Panc1 (cell line): ENCODE measurements around the gene TAF7. TPM values are rescaled to one million over a fixed set of nuclear protein-coding genes. Genes with fewer than 3 reads are reported as not detected.

Source experiments
- ATAC-seq: fragments of 200-7000 bp; cut with Tn5 transposase; 2 replicates; pipeline ENCODE4 v1.9.1; 2020; ENCODE audit warnings: mild to moderate bottlenecking, moderate library complexity
- BruUV-seq: library from RNA; stranded (reverse); fragments of 400-500 nt; replicated peaks from 2 replicates; lab custom pipeline; 2021; lab: Mats Ljungman, UMichigan
- CTCF ChIA-PET: fragments of 300-600 bp; sonication (Branson Sonifier 250); formaldehyde crosslinking; loops from one replicate; lab custom pipeline; 2022; ENCODE audit warnings: antibody characterized with exemption; lab: Charles Lee
- POLR2A ChIA-PET: fragments of 300-600 bp; sonication (Branson Sonifier 250); formaldehyde crosslinking; loops from one replicate; lab custom pipeline; 2022; ENCODE audit warnings: antibody characterized with exemption; lab: Charles Lee
- DNase-seq: peaks from one replicate; pipeline ENCODE4 v3.0.0-alpha.2; 2010; ENCODE audit warnings: low read depth, low spot score
- H3K27ac ChIP-seq: 2 replicates; pipeline ENCODE4 v1.5.1; 2011; ENCODE audit warnings: mild to moderate bottlenecking, low read length, inconsistent platforms
- H3K27me3 ChIP-seq: fragments of 200-500 bp; sonication (Bioruptor generic); 2 replicates; pipeline ENCODE4 v1.6.0; 2014; ENCODE audit warnings: low read length, inconsistent platforms; ENCODE audit not compliant: control insufficient read depth, insufficient read depth
- H3K36me3 ChIP-seq: fragments of 200-500 bp; sonication (Bioruptor generic); 2 replicates; pipeline ENCODE4 v1.5.1; 2014; ENCODE audit warnings: inconsistent platforms, mild to moderate bottlenecking, low read length, moderate library complexity; ENCODE audit not compliant: control insufficient read depth, insufficient read depth
- H3K4me1 ChIP-seq: 2 replicates; pipeline ENCODE4 v1.5.1; 2011; ENCODE audit warnings: inconsistent platforms, mild to moderate bottlenecking, low read length, moderate library complexity; ENCODE audit not compliant: control insufficient read depth, insufficient read depth
- H3K4me3 ChIP-seq, 2 experiments: 2 replicates each; pipeline ENCODE4 v1.5.1; 2011 to 2012; ENCODE audit warnings: low read depth in 2 of 2, low read length in 2 of 2, mild to moderate bottlenecking in 2 of 2, inconsistent platforms in 1 of 2, moderate library complexity in 1 of 2
- H3K9me3 ChIP-seq: fragments of 200-500 bp; sonication (Bioruptor generic); 2 replicates; pipeline ENCODE4 v1.5.1; 2014; ENCODE audit warnings: low read depth, mild to moderate bottlenecking, inconsistent platforms, low read length, moderate library complexity; ENCODE audit not compliant: control insufficient read depth, insufficient read depth
- POLR2AphosphoS5 ChIP-seq: IDR thresholded peaks from 2 replicates; pipeline ENCODE4 v1.6.1; 2012; ENCODE audit warnings: mild to moderate bottlenecking, low read depth, low read length, moderate library complexity
- SIN3A ChIP-seq: IDR thresholded peaks from 2 replicates; pipeline ENCODE4 v1.6.1; 2012; ENCODE audit warnings: low read depth, mild to moderate bottlenecking, low read length, moderate library complexity, borderline replicate concordance; ENCODE audit not compliant: insufficient read depth
- TCF7L2 ChIP-seq: IDR thresholded peaks from 2 replicates; pipeline ENCODE4 v1.6.1; 2011; ENCODE audit warnings: mild to moderate bottlenecking, low read depth, low read length, inconsistent platforms
- in situ Hi-C: cut with HindIII; loops from 2 replicates; pipeline ENCODE4 v1.10.0; 2016; ENCODE audit warnings: low sequenced_read_pairs, low pct_unique_long_range_greater_than_20kb
- intact Hi-C: fragments of 100-400 bp; cut with micrococcal nuclease; formaldehyde crosslinking; loops from one replicate; pipeline ENCODE4 v1.10.0; 2022; ENCODE audit not compliant: unreplicated experiment
- total RNA-seq: library from RNA; stranded (reverse); gene quantifications from one replicate; pipeline ENCODE4 v1.2.1, GENCODE V29; 2021; ENCODE audit not compliant: unreplicated experiment
- TF ChIP-seq, protein P1 (sequence below), 2 experiments: IDR thresholded peaks; 2 replicates each; pipeline ENCODE4 v1.6.1; 2011 to 2012; ENCODE audit warnings: low read depth in 2 of 2, control low read depth in 1 of 2, low read length in 1 of 2, mild to moderate bottlenecking in 1 of 2, moderate library complexity in 1 of 2; ENCODE audit not compliant: insufficient read depth in 1 of 2
- TF ChIP-seq, protein P2 (sequence below): fragments of 450-650 bp; IDR thresholded peaks from 2 replicates; pipeline ENCODE4 v1.5.1; 2017; ENCODE audit warnings: mild to moderate bottlenecking

TAF7 gene
- total RNA-seq, 1 experiment from 2014 or later = 71.0 TPM

DNA sequence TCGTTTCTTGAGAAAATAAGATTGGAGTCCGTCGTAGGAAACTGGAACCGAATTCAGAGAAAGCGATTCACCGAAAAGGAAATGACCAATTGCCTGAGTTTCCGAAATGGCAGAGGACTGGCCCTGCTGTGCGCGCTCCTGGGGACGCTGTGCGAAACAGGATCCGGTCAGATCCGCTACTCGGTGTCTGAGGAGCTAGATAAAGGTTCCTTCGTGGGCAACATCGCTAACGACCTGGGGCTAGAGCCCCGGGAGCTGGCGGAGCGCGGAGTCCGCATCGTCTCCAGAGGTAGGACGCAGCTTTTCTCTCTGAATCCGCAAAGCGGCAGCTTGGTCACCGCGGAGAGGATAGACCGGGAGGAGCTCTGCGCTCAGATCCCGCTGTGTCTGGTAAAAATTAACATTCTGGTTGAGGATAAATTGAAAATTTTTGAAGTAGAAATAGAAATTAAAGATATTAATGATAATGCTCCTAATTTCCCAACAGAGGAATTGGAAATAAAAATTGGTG is 23.4 kb upstream of the TAF7 start:
- H3K9me3 ChIP-seq = no peaks in the 10 kb centered on the region; the same call in 1 of the 2 replicates
- ATAC-seq (no peak), DNase-seq (no peak)
- in situ Hi-C loops = loop anchor here (25.0 kb wide), 1 partner anchor 157 kb away; the partner anchor contains the start of genes PCDHB10, PCDHB11, PCDHB16 and PCDHB8
- H3K36me3 ChIP-seq = no peaks in the 10 kb centered on the region
- BruUV-seq = no TSS peak
- POLR2A ChIA-PET = interaction anchor here (0.5 to 0.7 kb wide), 2 partner anchors 9 to 13 kb away, joined by 3 to 9 read pairs; partner anchors contain the start of gene PCDHGA1
- H3K4me3 ChIP-seq = no peak overlapping the region
- H3K27me3 ChIP-seq = no peaks in the 10 kb centered on the region; the same call in 1 of the 2 replicates
- H3K4me1 ChIP-seq = no peaks in the 10 kb centered on the region
- TF ChIP-seq SIN3A (no peak), POLR2AphosphoS5 (no peak), TCF7L2 (no peak)
- TF ChIP-seq, protein P1, sequence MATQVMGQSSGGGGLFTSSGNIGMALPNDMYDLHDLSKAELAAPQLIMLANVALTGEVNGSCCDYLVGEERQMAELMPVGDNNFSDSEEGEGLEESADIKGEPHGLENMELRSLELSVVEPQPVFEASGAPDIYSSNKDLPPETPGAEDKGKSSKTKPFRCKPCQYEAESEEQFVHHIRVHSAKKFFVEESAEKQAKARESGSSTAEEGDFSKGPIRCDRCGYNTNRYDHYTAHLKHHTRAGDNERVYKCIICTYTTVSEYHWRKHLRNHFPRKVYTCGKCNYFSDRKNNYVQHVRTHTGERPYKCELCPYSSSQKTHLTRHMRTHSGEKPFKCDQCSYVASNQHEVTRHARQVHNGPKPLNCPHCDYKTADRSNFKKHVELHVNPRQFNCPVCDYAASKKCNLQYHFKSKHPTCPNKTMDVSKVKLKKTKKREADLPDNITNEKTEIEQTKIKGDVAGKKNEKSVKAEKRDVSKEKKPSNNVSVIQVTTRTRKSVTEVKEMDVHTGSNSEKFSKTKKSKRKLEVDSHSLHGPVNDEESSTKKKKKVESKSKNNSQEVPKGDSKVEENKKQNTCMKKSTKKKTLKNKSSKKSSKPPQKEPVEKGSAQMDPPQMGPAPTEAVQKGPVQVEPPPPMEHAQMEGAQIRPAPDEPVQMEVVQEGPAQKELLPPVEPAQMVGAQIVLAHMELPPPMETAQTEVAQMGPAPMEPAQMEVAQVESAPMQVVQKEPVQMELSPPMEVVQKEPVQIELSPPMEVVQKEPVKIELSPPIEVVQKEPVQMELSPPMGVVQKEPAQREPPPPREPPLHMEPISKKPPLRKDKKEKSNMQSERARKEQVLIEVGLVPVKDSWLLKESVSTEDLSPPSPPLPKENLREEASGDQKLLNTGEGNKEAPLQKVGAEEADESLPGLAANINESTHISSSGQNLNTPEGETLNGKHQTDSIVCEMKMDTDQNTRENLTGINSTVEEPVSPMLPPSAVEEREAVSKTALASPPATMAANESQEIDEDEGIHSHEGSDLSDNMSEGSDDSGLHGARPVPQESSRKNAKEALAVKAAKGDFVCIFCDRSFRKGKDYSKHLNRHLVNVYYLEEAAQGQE (IDR thresholded peaks at IDR 0.05; ENCODE audit: insufficient read depth in 1 of 2, low read depth in 2 of 2, low read length in 1 of 2) = no peak
- TF ChIP-seq, protein P2, sequence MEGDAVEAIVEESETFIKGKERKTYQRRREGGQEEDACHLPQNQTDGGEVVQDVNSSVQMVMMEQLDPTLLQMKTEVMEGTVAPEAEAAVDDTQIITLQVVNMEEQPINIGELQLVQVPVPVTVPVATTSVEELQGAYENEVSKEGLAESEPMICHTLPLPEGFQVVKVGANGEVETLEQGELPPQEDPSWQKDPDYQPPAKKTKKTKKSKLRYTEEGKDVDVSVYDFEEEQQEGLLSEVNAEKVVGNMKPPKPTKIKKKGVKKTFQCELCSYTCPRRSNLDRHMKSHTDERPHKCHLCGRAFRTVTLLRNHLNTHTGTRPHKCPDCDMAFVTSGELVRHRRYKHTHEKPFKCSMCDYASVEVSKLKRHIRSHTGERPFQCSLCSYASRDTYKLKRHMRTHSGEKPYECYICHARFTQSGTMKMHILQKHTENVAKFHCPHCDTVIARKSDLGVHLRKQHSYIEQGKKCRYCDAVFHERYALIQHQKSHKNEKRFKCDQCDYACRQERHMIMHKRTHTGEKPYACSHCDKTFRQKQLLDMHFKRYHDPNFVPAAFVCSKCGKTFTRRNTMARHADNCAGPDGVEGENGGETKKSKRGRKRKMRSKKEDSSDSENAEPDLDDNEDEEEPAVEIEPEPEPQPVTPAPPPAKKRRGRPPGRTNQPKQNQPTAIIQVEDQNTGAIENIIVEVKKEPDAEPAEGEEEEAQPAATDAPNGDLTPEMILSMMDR = no peak
- H3K27ac ChIP-seq = no peak overlapping the region
- intact Hi-C loops = no loop called here
- CTCF ChIA-PET = interaction anchor here (0.7 kb wide), 1 partner anchor 287 kb away, joined by 3 read pairs; no protein-coding TSS in a partner anchor

DNA sequence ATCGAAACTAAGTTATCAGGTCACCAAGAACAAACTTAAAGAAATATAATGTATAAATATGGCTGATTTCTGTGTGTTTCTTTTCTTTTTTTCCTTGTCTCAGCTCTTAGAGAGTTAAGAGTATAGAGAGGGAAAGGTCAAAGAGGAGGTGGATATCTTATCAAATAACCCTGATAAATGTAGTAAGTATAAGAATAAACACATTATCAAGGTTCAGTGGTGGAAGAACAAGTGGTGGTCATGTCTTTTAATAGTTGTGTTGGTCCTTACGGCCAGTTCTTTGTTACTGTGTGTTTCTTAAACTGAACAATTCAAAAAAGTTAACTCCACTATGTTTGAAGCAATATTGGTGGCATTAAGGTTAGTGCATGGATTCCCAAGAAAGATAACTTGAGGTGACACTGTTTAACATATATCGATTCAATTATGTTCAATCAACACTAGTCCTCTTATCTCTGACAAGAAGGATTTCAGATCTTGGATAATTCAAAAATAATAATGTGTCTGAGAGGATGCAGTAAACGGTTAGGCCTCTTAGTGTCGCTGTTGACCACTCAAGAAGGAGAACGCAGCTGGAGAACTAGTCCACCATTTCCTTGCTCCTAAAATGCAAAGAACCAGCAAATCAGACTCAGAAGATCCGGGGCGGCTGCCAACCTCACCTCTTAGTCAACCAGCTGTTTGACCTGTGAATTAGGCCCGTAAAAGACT is 22.8 kb upstream of the TAF7 start, which contains the start of gene PCDHGA3:
Gene PCDHGA3, plus strand, starts transcription at position 588 of the 711 bp plus-strand sequence. CDS start 205 bp downstream, outside the sequence.
- no peaks in the 10 kb centered on the region for H3K4me1 ChIP-seq
- no peak within 1 kb of the TSS for H3K27ac ChIP-seq
- DNase-seq (no peak), ATAC-seq (no peak)
- no peaks in the 10 kb centered on the region for H3K27me3 ChIP-seq
- no peak within 1 kb of the TSS for H3K4me3 ChIP-seq
- BruUV-seq = no TSS peak
- no peaks in the 10 kb centered on the region; the same call in 1 of the 2 replicates for H3K9me3 ChIP-seq
- CTCF ChIA-PET = interaction anchor here (0.7 kb wide), 1 partner anchor 288 kb away, joined by 3 read pairs; no protein-coding TSS in a partner anchor
- POLR2A ChIA-PET = interaction anchor here (0.5 to 1.0 kb wide), 2 partner anchors 13 to 22 kb away, joined by 3 to 9 read pairs; partner anchors contain the start of gene PCDHGA1
- in situ Hi-C loops (loop anchor here (25.0 kb wide), 1 partner anchor 156 kb away; the partner anchor contains the start of genes PCDHB10, PCDHB11, PCDHB16 and PCDHB8), intact Hi-C loops (no loop called here)
- H3K36me3 ChIP-seq = no peaks in the 10 kb centered on the region
- TF ChIP-seq TCF7L2 = no peak
- TF ChIP-seq, protein P2 = peak; percentile 38
